Testis (tissue), 3 donors: Measurements from ENCODE around the gene NMRAL1. TPM values are rescaled to one million over a fixed set of nuclear protein-coding genes. Genes with fewer than 3 reads are reported as not detected.

ENCODE experiments used
- DNase-seq: peaks from one replicate; pipeline ENCODE4 v3.0.0-alpha.2; 2019
- H3K27ac ChIP-seq, 2 donors: fragments of 200-600 bp; sonication (generic); one replicate each; pipeline ENCODE4 v1.5.1; 2019
- H3K27me3 ChIP-seq: fragments of 200-600 bp; sonication (generic); one replicate; pipeline ENCODE4 v1.5.1; 2019
- H3K36me3 ChIP-seq: fragments of 200-600 bp; sonication (generic); one replicate; pipeline ENCODE4 v1.5.1; 2017; ENCODE audit warnings: low read depth; ENCODE audit errors: missing control alignments
- H3K4me1 ChIP-seq: fragments of 200-600 bp; sonication (generic); one replicate; pipeline ENCODE4 v1.5.1; 2019
- H3K4me3 ChIP-seq, 2 donors: fragments of 200-600 bp; sonication (generic); one replicate each; pipeline ENCODE4 v1.5.1; 2017 to 2019
- H3K9me3 ChIP-seq: fragments of 200-600 bp; sonication (generic); one replicate; pipeline ENCODE4 v1.5.1; 2017
- POLR2A ChIP-seq: fragments of 450-650 bp; IDR thresholded peaks from one replicate; pipeline ENCODE4 v1.6.1; 2017; ENCODE audit warnings: antibody characterized with exemption, mild to moderate bottlenecking, moderate library complexity
- WGBS, 2 donors: methylation state at CpG; one replicate each; pipeline ENCODE4 v1.1.5; 2018; 5-methylcytosine and 5-hydroxymethylcytosine counted together
- intact Hi-C: fragments of 100-400 bp; cut with DNase I; formaldehyde crosslinking; loops from one replicate; pipeline ENCODE4 v1.15.1; 2023; ENCODE audit warnings: low total_unique reads
- polyA plus RNA-seq: library from polyadenylated mRNA; stranded (reverse); fragments of 350-450 nt; fragmentation: Illumina TruSeq; extraction: RNeasy Lipid Tissue Mini Kit (QIAGEN cat#74804); gene quantifications from one replicate; pipeline ENCODE4 v1.2.3, GENCODE V29; 2014; ENCODE audit warnings: low read depth, low replicate concordance; ENCODE audit not compliant: insufficient read depth
- small RNA-seq, 2 donors: library from RNA; depleted of rRNA; stranded (forward); fragments of <200 nt; gene quantifications; one replicate each; pipeline ENCODE3, GENCODE V24; 2016
- total RNA-seq, 2 donors: library from RNA; depleted of rRNA; stranded (reverse); fragments of >200 nt; gene quantifications; one replicate each; pipeline ENCODE4 v1.2.3, GENCODE V29; 2016
- TF ChIP-seq, protein P1 (sequence below), 3 experiments: fragments of 450-650 bp in 2 of 3; fragments of 200-600 bp in 1 of 3; sonication (generic) in 1 of 3; IDR thresholded peaks; one replicate each; pipeline ENCODE4 v1.5.1; 2016 to 2019; ENCODE audit warnings: antibody characterized with exemption in 3 of 3, mild to moderate bottlenecking in 2 of 3, moderate library complexity in 1 of 3

Gene NMRAL1
- total and polyA plus RNA-seq, 3 donors from 2014 or later, result 24.3 to 31.7 (median 27.7) TPM

GRCh38 chr16:4412159-4412558 is 62.3 kb downstream of the NMRAL1 start:
- no peak for TF ChIP-seq POLR2A
- TF ChIP-seq, protein P1, sequence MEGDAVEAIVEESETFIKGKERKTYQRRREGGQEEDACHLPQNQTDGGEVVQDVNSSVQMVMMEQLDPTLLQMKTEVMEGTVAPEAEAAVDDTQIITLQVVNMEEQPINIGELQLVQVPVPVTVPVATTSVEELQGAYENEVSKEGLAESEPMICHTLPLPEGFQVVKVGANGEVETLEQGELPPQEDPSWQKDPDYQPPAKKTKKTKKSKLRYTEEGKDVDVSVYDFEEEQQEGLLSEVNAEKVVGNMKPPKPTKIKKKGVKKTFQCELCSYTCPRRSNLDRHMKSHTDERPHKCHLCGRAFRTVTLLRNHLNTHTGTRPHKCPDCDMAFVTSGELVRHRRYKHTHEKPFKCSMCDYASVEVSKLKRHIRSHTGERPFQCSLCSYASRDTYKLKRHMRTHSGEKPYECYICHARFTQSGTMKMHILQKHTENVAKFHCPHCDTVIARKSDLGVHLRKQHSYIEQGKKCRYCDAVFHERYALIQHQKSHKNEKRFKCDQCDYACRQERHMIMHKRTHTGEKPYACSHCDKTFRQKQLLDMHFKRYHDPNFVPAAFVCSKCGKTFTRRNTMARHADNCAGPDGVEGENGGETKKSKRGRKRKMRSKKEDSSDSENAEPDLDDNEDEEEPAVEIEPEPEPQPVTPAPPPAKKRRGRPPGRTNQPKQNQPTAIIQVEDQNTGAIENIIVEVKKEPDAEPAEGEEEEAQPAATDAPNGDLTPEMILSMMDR (IDR thresholded peaks at IDR 0.05), result no peak
- H3K27me3 ChIP-seq, result no peaks in the 10 kb centered on the region
- no peak for DNase-seq
- peaks cover 48% of the 10 kb centered on the region for H3K4me1 ChIP-seq
- intact Hi-C loops, result no loop called here
- peak overlapping the region; percentile 59 to 61 for H3K27ac ChIP-seq
- no peak overlapping the region for H3K4me3 ChIP-seq
- H3K36me3 ChIP-seq, result no peaks in the 10 kb centered on the region
- WGBS, 2 donors, result 72 to 76% methylated on average over 8 of the region's 8 CpGs
- H3K9me3 ChIP-seq, result no peaks in the 10 kb centered on the region

Small RNA genes within 50 kb of the gene (small RNA-seq; reads per million reads assigned to genes)
- gene AC012676.2, result 0 reads per million in 2 donors

Other genes starting within 250 kb of the NMRAL1 start
- 1 to 10 TPM; 1.5 to 2.5 TPM for gene SRL, start 232.5 kb downstream of the NMRAL1 start, total RNA-seq
- gene SRL, start 232.5 kb downstream of the NMRAL1 start, polyA plus RNA-seq, result 4.7 TPM
- gene TFAP4, start 201.6 kb downstream of the NMRAL1 start, total RNA-seq, result 1 to 10 TPM; 3.1 to 4.8 TPM
- 2.7 TPM for gene TFAP4, start 201.6 kb downstream of the NMRAL1 start, polyA plus RNA-seq
- gene GLIS2, start 158.6 kb downstream of the NMRAL1 start, total RNA-seq, result 1 to 10 TPM; 4.8 to 6.7 TPM
- 15.0 TPM for gene GLIS2, start 158.6 kb downstream of the NMRAL1 start, polyA plus RNA-seq
- 100 to 1,000 TPM; 126 to 148 TPM for gene PAM16, start 123.3 kb downstream of the NMRAL1 start, total RNA-seq
- gene PAM16, start 123.3 kb downstream of the NMRAL1 start, polyA plus RNA-seq, result 61.8 TPM
- gene VASN, start 102.8 kb downstream of the NMRAL1 start, total RNA-seq, result 100 to 1,000 TPM; 103 to 125 TPM
- 33.9 TPM for gene VASN, start 102.8 kb downstream of the NMRAL1 start, polyA plus RNA-seq
- gene CORO7, start 58.0 kb downstream of the NMRAL1 start, total RNA-seq, result 100 to 1,000 TPM; 126 to 147 TPM
- 71.5 TPM for gene CORO7, start 58.0 kb downstream of the NMRAL1 start, polyA plus RNA-seq
- gene DNAJA3, start 48.8 kb downstream of the NMRAL1 start, total RNA-seq, result 10 to 100 TPM; 80.2 to 88.3 TPM
- gene DNAJA3, start 48.8 kb downstream of the NMRAL1 start, polyA plus RNA-seq, result 56.0 TPM
- gene HMOX2, start 1.8 kb upstream of the NMRAL1 start, total RNA-seq, result 10 to 100 TPM; 67.3 to 92.0 TPM
- gene HMOX2, start 1.8 kb upstream of the NMRAL1 start, polyA plus RNA-seq, result 216 TPM
- gene CDIP1, start 64.1 kb upstream of the NMRAL1 start, total RNA-seq, result 10 to 100 TPM; 32.0 to 34.0 TPM
- gene CDIP1, start 64.1 kb upstream of the NMRAL1 start, polyA plus RNA-seq, result 34.7 TPM
- 10 to 100 TPM; 10.3 to 15.1 TPM for gene C16orf96, start 81.7 kb upstream of the NMRAL1 start, total RNA-seq
- gene C16orf96, start 81.7 kb upstream of the NMRAL1 start, polyA plus RNA-seq, result 19.8 TPM
- gene UBALD1, start 140.3 kb upstream of the NMRAL1 start, total RNA-seq, result 10 to 100 TPM; 15.9 to 25.0 TPM
- 33.3 TPM for gene UBALD1, start 140.3 kb upstream of the NMRAL1 start, polyA plus RNA-seq
- gene MGRN1, start 150.2 kb upstream of the NMRAL1 start, total RNA-seq, result 10 to 100 TPM; 89.7 to 91.1 TPM
- 34.7 TPM for gene MGRN1, start 150.2 kb upstream of the NMRAL1 start, polyA plus RNA-seq
- gene NUDT16L1, start 218.9 kb upstream of the NMRAL1 start, total RNA-seq, result 10 to 100 TPM; 33.6 to 48.6 TPM
- 34.3 TPM for gene NUDT16L1, start 218.9 kb upstream of the NMRAL1 start, polyA plus RNA-seq